HG03139 (cell line): ENCODE data around the gene LYSMD2.

ENCODE experiments used
- ATAC-seq: cut with Tn5 transposase; IDR thresholded peaks from one replicate; pipeline ENCODE4 v1.9.1; 2021; ENCODE audit not compliant: unreplicated experiment

Gene LYSMD2

DNA sequence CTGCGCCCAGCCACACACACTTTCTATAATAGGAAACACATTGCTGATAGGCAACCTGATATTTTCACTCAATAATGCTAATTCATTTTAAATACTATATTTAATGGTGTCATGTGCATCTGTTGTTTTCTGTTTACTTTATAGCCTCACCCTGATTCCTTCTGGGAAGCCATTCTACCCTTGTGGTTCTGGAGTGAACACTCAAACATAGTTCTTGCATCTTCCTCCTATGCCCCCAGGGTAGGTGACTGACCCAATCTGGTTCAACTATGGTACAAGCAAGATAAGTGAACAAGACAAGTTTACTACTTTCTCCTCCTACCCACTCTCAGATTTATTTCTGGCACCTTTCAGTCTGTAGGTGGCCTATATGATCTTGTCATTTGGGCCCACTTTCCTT is 60.4 kb downstream of the LYSMD2 start:
- no peak for ATAC-seq

DNA sequence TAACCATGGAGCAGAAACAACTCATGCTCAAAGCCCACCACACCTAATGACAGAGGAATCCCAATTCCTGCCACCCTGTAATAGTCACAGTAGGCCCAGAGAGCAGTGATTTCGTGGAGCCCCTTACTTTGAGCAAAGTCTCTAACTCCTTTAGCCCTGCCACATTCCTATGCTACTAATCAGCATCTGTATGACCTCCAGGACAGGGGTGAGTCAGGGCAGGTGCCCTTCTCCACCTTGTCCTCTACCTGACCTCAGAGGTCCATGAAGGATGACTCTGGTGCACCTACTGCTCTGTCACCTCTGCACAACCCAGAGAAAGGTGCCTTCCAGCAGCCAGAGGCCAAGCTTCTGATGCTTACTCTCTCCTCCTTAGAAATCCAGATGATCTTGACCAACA is 62.2 kb downstream of the LYSMD2 start:
- no peak for ATAC-seq
